Memory B cell (primary cell): ENCODE data around the gene DUSP28.

Source experiments
- ATAC-seq: fragments of 150-1000 bp; cut with Tn5 transposase; 2 replicates; pipeline ENCODE4 v1.10.0; 2021; ENCODE audit warnings: low read depth, mild to moderate bottlenecking, moderate library complexity
- DNase-seq, 2 donors: peaks; one replicate each; pipeline ENCODE4 v3.0.0; 2022; ENCODE audit warnings: low spot score in 2 of 2
- H3K27ac Mint-ChIP-seq: one replicate; pipeline ENCODE4 v1.8.0; 2022; ENCODE audit warnings: mild to moderate bottlenecking, moderate library complexity, mixed read lengths
- H3K27me3 Mint-ChIP-seq: one replicate; pipeline ENCODE4 v1.8.0; 2022; ENCODE audit warnings: mixed read lengths
- H3K36me3 Mint-ChIP-seq: one replicate; pipeline ENCODE4 v1.8.0; 2022; ENCODE audit warnings: mild to moderate bottlenecking, mixed read lengths
- H3K4me1 Mint-ChIP-seq: one replicate; pipeline ENCODE4 v1.8.0; 2022; ENCODE audit warnings: mixed read lengths
- H3K4me3 Mint-ChIP-seq: one replicate; pipeline ENCODE4 v1.8.0; 2022; ENCODE audit warnings: mild to moderate bottlenecking, moderate library complexity, mixed read lengths
- H3K9me3 Mint-ChIP-seq: one replicate; pipeline ENCODE4 v1.8.0; 2022; ENCODE audit warnings: mixed read lengths

DUSP28 gene

DNA sequence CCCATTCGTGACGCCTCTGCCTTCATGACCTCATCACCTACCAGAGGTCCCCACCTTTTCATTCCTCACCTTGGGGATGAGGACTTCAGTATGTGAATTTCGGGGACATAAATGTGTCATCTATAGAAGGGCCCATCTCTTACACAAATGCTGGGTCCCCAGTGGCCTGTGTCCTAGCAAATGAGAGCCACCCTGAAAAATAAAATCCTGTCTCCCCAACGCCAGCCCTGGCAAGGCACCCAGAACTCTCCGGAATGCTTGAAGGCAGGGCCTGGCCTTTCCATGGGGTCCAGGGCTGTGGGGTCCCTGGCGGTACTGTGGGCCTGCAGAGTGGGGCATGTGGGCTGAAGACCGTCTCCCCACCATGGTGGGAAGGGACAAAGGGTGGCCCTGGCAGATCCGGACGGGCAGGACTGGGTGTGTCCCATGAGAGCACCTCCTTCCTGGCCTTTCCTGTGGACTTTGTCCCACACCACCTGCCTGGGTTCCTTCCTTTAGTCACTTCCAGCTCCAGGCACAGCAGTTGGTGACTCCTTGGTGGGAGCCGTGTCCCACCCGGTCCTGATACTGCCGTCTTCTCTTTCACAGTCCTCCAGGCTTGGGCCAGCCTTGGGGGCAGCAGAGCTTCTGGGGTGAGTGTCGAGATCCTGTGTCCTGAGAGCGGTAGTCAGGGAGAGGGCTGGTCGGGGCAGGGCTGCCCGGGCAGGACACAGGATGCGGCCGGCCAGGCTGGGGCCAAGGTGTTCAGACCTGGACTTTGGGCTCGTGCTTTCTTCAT lies 45.0 kb downstream of the DUSP28 start:
- Mint-ChIP-seq H3K4me1 (no peaks in the 10 kb centered on the region), H3K4me3 (no peak overlapping the region), H3K9me3 (no peaks in the 10 kb centered on the region), H3K27ac (no peak overlapping the region), H3K36me3 (peaks cover 5% of the 10 kb centered on the region), H3K27me3 (no peaks in the 10 kb centered on the region)
- DNase-seq, result no peak
- ATAC-seq, result no peak

DNA sequence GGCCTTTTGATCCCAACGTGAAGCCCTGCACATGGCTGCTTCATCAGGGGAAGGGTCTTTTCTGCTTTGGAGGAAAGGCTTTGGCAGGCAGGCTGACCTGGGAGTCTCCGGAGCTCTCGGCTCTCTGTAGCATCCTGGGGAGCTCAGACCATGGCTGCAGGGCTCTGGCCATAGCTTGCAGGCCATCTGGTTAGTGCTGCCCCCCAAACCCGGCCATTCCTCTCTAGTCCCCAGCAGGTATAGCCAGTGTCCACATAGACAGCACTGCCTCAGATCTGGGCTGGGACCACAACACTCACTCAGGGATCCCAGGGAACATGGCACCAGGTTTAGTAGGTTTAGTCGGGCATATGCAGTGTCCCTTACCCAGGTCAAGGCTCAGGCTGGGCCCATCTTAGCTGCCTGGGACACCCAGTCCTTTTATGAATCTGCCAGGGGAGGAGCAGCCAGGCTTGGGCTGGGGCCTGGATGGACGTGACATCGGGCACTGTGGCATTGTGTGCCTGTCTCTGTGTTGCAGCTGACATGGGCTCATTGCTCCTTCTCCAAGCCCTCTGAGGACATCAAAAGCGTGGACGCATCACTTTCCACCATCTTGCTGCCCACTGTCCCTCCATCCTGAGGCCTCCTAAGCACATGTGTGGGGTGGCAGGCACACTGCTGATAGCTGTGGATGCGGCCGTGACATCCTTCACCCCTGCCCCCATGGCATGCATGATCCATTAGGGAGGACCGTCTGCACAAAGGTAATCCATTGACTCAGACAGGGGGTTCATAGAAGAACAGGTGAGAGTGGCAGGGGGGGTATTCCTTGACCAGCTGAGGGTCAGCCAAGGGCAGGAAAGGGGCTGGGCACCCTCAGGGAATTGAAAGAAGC lies 45.9 kb downstream of the DUSP28 start:
- no peaks in the 10 kb centered on the region for H3K9me3 Mint-ChIP-seq
- H3K27me3 Mint-ChIP-seq, result no peaks in the 10 kb centered on the region
- no peak overlapping the region for H3K4me3 Mint-ChIP-seq
- H3K36me3 Mint-ChIP-seq, result peaks cover 5% of the 10 kb centered on the region
- no peak for DNase-seq
- no peak for ATAC-seq
- no peaks in the 10 kb centered on the region for H3K4me1 Mint-ChIP-seq
- no peak overlapping the region for H3K27ac Mint-ChIP-seq

DNA sequence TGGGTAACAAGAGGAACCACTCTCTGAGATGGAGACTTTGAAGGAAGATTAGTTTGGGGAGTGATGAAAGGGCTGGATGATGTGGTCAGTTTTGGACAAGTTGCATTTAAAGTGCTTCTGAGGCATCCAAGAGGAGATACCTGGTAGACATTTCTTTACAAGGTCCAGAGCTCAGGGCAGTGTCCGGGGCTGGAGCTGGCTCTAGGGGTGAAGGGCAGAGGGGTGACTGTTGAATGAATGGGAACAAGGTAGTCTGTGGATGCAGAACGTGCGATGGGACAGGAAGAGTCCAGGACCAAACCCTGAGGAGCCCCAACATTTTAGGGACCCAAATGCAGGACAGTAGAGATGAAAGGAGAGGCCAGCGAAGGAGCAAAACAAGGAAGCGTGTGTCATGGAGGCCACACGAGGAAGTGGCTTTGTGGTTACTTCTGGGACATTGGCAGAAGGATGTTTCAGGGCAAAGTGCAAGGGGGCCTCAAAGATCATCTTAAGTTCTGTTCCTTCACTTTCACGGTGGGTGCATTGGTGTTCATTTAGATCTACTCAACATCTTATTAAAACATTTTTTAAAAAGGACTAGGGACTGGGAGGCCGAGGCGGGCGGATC lies 51.5 kb downstream of the DUSP28 start:
- peaks cover 4% of the 10 kb centered on the region for H3K4me1 Mint-ChIP-seq
- DNase-seq (no peak), ATAC-seq (no peak)
- H3K27ac Mint-ChIP-seq, result no peak overlapping the region
- H3K9me3 Mint-ChIP-seq, result peaks cover under 1% of the 10 kb centered on the region
- no peak overlapping the region for H3K4me3 Mint-ChIP-seq
- peaks cover 7% of the 10 kb centered on the region for H3K36me3 Mint-ChIP-seq
- H3K27me3 Mint-ChIP-seq, result no peaks in the 10 kb centered on the region
